H9 (cell line): ENCODE measurements around the gene PTGFR. TPM values are rescaled to one million over a fixed set of nuclear protein-coding genes. Genes with fewer than 3 reads are reported as not detected.

Experiments used
- DNase-seq: peaks from one replicate; pipeline ENCODE4 v3.0.0-alpha.2; 2017
- H2AFZ ChIP-seq: one replicate; pipeline ENCODE4 v1.6.1; 2013; ENCODE audit warnings: mild to moderate bottlenecking, low read length, control low read depth, moderate library complexity
- H2AK5ac ChIP-seq: 2 replicates; pipeline ENCODE4 v1.6.1; 2013; ENCODE audit warnings: low read length, control low read depth, mixed read lengths; ENCODE audit not compliant: insufficient read length
- H2BK120ac ChIP-seq: one replicate; pipeline ENCODE4 v1.6.1; 2013; ENCODE audit warnings: low read depth, mild to moderate bottlenecking, low read length, control low read depth, inconsistent platforms; ENCODE audit not compliant: poor library complexity, severe bottlenecking
- H2BK12ac ChIP-seq: 2 replicates; pipeline ENCODE4 v1.6.1; 2013; ENCODE audit warnings: low read length, control low read depth, mixed read lengths, low read depth; ENCODE audit not compliant: insufficient read length
- H2BK15ac ChIP-seq: 2 replicates; pipeline ENCODE4 v1.6.1; 2013; ENCODE audit warnings: low read depth, low read length, control low read depth
- H2BK20ac ChIP-seq: one replicate; pipeline ENCODE4 v1.6.1; 2013; ENCODE audit warnings: low read depth, mild to moderate bottlenecking, low read length, control low read depth, inconsistent platforms; ENCODE audit not compliant: poor library complexity, severe bottlenecking
- H2BK5ac ChIP-seq: 2 replicates; pipeline ENCODE4 v1.6.1; 2013; ENCODE audit warnings: low read length, control low read depth, mixed read lengths; ENCODE audit not compliant: insufficient read length
- H3K14ac ChIP-seq: 2 replicates; pipeline ENCODE4 v1.6.1; 2013; ENCODE audit warnings: low read length, control low read depth; ENCODE audit not compliant: insufficient read depth
- H3K18ac ChIP-seq: 2 replicates; pipeline ENCODE4 v1.6.1; 2013; ENCODE audit warnings: low read depth, mild to moderate bottlenecking, mixed read lengths, low read length, control low read depth; ENCODE audit not compliant: insufficient read length
- H3K23ac ChIP-seq: 2 replicates; pipeline ENCODE4 v1.6.1; 2013; ENCODE audit warnings: low read length, control low read depth, mixed read lengths, low read depth; ENCODE audit not compliant: insufficient read length
- H3K23me2 ChIP-seq: 2 replicates; pipeline ENCODE4 v1.6.1; 2013; ENCODE audit warnings: low read depth, mild to moderate bottlenecking, mixed read lengths, low read length, control low read depth; ENCODE audit not compliant: insufficient read length, poor library complexity, severe bottlenecking
- H3K27ac ChIP-seq: 2 replicates; pipeline ENCODE4 v1.5.1; 2013; ENCODE audit warnings: low read length, control low read depth, mixed read lengths, low read depth; ENCODE audit not compliant: insufficient read length
- H3K27me3 ChIP-seq: 2 replicates; pipeline ENCODE4 v1.6.1; 2013; ENCODE audit warnings: low read length, control low read depth, inconsistent platforms; ENCODE audit not compliant: insufficient read depth
- H3K4ac ChIP-seq: 2 replicates; pipeline ENCODE4 v1.6.1; 2013; ENCODE audit warnings: low read depth, mild to moderate bottlenecking, control low read depth, inconsistent platforms, low read length, moderate library complexity
- H3K4me1 ChIP-seq: 2 replicates; pipeline ENCODE4 v1.6.1; 2013; ENCODE audit warnings: low read length, control low read depth, inconsistent platforms; ENCODE audit not compliant: insufficient read depth
- H3K4me2 ChIP-seq: 2 replicates; pipeline ENCODE4 v1.6.1; 2013; ENCODE audit warnings: low read length, control low read depth, mixed read lengths; ENCODE audit not compliant: insufficient read length, insufficient read depth
- H3K56ac ChIP-seq: 2 replicates; pipeline ENCODE4 v1.6.1; 2013; ENCODE audit warnings: low read depth, mild to moderate bottlenecking, mixed read lengths, low read length, control low read depth; ENCODE audit not compliant: insufficient read length
- H3K79me1 ChIP-seq: 2 replicates; pipeline ENCODE4 v1.6.1; 2013; ENCODE audit warnings: low read depth, mild to moderate bottlenecking, moderate library complexity, low read length, control low read depth, inconsistent platforms; ENCODE audit not compliant: insufficient read depth, poor library complexity, severe bottlenecking
- H3K79me2 ChIP-seq: 2 replicates; pipeline ENCODE4 v1.6.1; 2013; ENCODE audit warnings: low read length, control low read depth, inconsistent platforms; ENCODE audit not compliant: insufficient read depth
- H3K9ac ChIP-seq: 2 replicates; pipeline ENCODE4 v1.6.1; 2013; ENCODE audit warnings: low read length, control low read depth, mixed read lengths; ENCODE audit not compliant: insufficient read length; ENCODE audit errors: extremely low read depth
- H3K9me3 ChIP-seq: one replicate; pipeline ENCODE4 v1.6.1; 2013; ENCODE audit warnings: low read depth, low read length, inconsistent platforms; ENCODE audit not compliant: control insufficient read depth
- H3T11ph ChIP-seq: one replicate; pipeline ENCODE4 v1.6.1; 2013; ENCODE audit warnings: mild to moderate bottlenecking, low read length, control low read depth, inconsistent platforms
- H4K20me1 ChIP-seq: one replicate; pipeline ENCODE4 v1.6.1; 2013; ENCODE audit not compliant: control insufficient read depth, insufficient read length, insufficient read depth
- H4K5ac ChIP-seq: 2 replicates; pipeline ENCODE4 v1.6.1; 2013; ENCODE audit warnings: low read depth, mild to moderate bottlenecking, mixed read lengths, low read length, control low read depth; ENCODE audit not compliant: insufficient read length
- H4K8ac ChIP-seq: replicated peaks from 2 replicates; pipeline ENCODE4 v1.6.1; 2013; ENCODE audit warnings: low read length, control low read depth, mixed read lengths, low read depth; ENCODE audit not compliant: insufficient read length
- H4K91ac ChIP-seq: 2 replicates; pipeline ENCODE4 v1.6.1; 2013; ENCODE audit warnings: low read depth, mild to moderate bottlenecking, moderate library complexity, mixed read lengths, low read length, control low read depth; ENCODE audit not compliant: insufficient read length
- H3K27ac Mint-ChIP-seq, 3 experiments: 2 replicates in 2 of 3; 3 replicates in 1 of 3; pipeline ENCODE4 v1.8.0; 2020 to 2021; ENCODE audit warnings: mixed read lengths in 3 of 3, mild to moderate bottlenecking in 1 of 3, moderate library complexity in 1 of 3
- H3K27me3 Mint-ChIP-seq: 2 replicates; pipeline ENCODE4 v1.8.0; 2021; ENCODE audit warnings: low read depth, mild to moderate bottlenecking, moderate library complexity, mixed read lengths
- H3K36me3 Mint-ChIP-seq, 3 experiments: 2 replicates in 2 of 3; 3 replicates in 1 of 3; pipeline ENCODE4 v1.8.0; 2020 to 2021; ENCODE audit warnings: low read depth in 3 of 3, mixed read lengths in 3 of 3; ENCODE audit not compliant: insufficient read depth in 1 of 3
- H3K4me1 Mint-ChIP-seq, 2 experiments: 2 replicates each; pipeline ENCODE4 v1.8.0; 2020; ENCODE audit warnings: mixed read lengths in 2 of 2
- H3K4me3 Mint-ChIP-seq, 2 experiments: 2 replicates in 1 of 2; 3 replicates in 1 of 2; pipeline ENCODE4 v1.8.0; 2020 to 2021; ENCODE audit warnings: mild to moderate bottlenecking in 2 of 2, mixed read lengths in 2 of 2, moderate library complexity in 1 of 2
- H3K9me3 Mint-ChIP-seq, 2 experiments: 2 replicates in 1 of 2; 3 replicates in 1 of 2; pipeline ENCODE4 v1.8.0; 2020; ENCODE audit warnings: mild to moderate bottlenecking in 2 of 2, mixed read lengths in 2 of 2, moderate library complexity in 1 of 2
- WGBS: extraction: QIAGEN DNeasy Blood & Tissue Kit; methylation state at CpG from one replicate; pipeline ENCODE4 v1.1.7; 2013; ENCODE audit warnings: missing lambda C conversion rate, low lambda C conversion rate, mixed read lengths; ENCODE audit not compliant: insufficient read length; ENCODE audit errors: extremely low coverage; 5-methylcytosine and 5-hydroxymethylcytosine counted together
- total RNA-seq: library from RNA; stranded (reverse); gene quantifications from 2 replicates; pipeline ENCODE4 v1.2.1, GENCODE V29; 2021
- TF ChIP-seq, protein P1 (sequence below): fragments of 200-600 bp; sonication (generic); conservative IDR thresholded peaks from 3 replicates; pipeline ENCODE4 v1.8.0; 2021; ENCODE audit warnings: antibody characterized with exemption, mild to moderate bottlenecking

Gene PTGFR
- total RNA-seq, 1 experiment from 2014 or later, result not detected

DNA sequence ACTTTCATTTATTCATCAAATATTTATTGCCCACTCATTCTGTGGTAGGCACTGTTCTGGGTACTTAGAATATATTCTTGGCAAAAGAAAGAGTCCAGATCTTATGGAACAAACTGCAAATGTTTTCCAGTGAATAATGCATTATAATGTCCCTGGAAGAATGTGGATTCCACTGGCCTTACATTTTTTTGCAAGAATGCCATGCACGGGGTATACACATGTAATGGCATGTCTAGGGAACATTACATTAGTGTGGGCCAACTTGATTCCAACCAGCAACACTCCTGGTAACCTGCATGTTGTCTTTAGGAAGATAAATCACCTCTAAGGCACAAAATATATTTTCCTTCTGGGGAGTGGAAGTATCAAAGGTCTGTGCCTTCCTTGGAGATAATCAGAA, 96.4 kb downstream of the PTGFR start:
- Histone ChIP-seq H3K9ac (no peak overlapping the region), H2BK15ac (no peak overlapping the region), H3K14ac (no peak overlapping the region), H2BK120ac (no peak overlapping the region), H4K5ac (no peak overlapping the region), H3K27ac (no peak overlapping the region), H3K18ac (no peak overlapping the region), H3K23me2 (no peaks in the 10 kb centered on the region), H4K91ac (no peak overlapping the region), H2BK12ac (no peak overlapping the region), H3K27me3 (no peaks in the 10 kb centered on the region), H3T11ph (no peak overlapping the region), H3K79me1 (no peaks in the 10 kb centered on the region), H2AFZ (no peak overlapping the region), H2AK5ac (no peak overlapping the region), H2BK20ac (no peak overlapping the region), H4K20me1 (no peaks in the 10 kb centered on the region), H3K56ac (no peak overlapping the region), H2BK5ac (no peak overlapping the region), H3K23ac (no peak overlapping the region), H3K79me2 (no peaks in the 10 kb centered on the region), H3K4ac (no peak overlapping the region), H3K4me1 (no peaks in the 10 kb centered on the region), H3K4me2 (no peak overlapping the region), H3K9me3 (no peaks in the 10 kb centered on the region), H4K8ac (no peak overlapping the region)
- WGBS, result no CpG with 5 or more reads among the region's 1 CpG
- Mint-ChIP-seq H3K27me3 (peaks cover 2% of the 10 kb centered on the region; the same call in 1 of the 2 replicates), H3K9me3 (no peaks in the 10 kb centered on the region), H3K36me3 (no peaks in the 10 kb centered on the region), H3K4me3 (no peak overlapping the region), H3K4me1 (no peaks in the 10 kb centered on the region), H3K27ac (no peak overlapping the region)
- no peak for DNase-seq
- TF ChIP-seq, protein P1, sequence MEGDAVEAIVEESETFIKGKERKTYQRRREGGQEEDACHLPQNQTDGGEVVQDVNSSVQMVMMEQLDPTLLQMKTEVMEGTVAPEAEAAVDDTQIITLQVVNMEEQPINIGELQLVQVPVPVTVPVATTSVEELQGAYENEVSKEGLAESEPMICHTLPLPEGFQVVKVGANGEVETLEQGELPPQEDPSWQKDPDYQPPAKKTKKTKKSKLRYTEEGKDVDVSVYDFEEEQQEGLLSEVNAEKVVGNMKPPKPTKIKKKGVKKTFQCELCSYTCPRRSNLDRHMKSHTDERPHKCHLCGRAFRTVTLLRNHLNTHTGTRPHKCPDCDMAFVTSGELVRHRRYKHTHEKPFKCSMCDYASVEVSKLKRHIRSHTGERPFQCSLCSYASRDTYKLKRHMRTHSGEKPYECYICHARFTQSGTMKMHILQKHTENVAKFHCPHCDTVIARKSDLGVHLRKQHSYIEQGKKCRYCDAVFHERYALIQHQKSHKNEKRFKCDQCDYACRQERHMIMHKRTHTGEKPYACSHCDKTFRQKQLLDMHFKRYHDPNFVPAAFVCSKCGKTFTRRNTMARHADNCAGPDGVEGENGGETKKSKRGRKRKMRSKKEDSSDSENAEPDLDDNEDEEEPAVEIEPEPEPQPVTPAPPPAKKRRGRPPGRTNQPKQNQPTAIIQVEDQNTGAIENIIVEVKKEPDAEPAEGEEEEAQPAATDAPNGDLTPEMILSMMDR, result no peak

Other genes starting within 250 kb of the PTGFR start
- not detected in 2 replicates for gene IFI44L, start 129.5 kb downstream of the PTGFR start, total RNA-seq
- gene IFI44, start 158.9 kb downstream of the PTGFR start, total RNA-seq, result not detected in 2 replicates